A204.1 (cell line): ENCODE results near the gene CKAP5.

ENCODE experiments used
- FAIRE-seq: peaks from 2 replicates; lab custom pipeline; 2012; peaks lifted over from hg19 to GRCh38; lab: Jason Lieb, UNC

Gene CKAP5

GRCh38 chr11:46762248-46762647, 83.8 kb downstream of the CKAP5 start:
- FAIRE-seq, result no peak

GRCh38 chr11:46761807-46762206, 84.3 kb downstream of the CKAP5 start:
- FAIRE-seq, result no peak

- no peak for FAIRE-seq
Observed at GRCh38 chr11:46760429-46761128, 85.5 kb downstream of the CKAP5 start.

- no peak for FAIRE-seq
Observed at GRCh38 chr11:46759196-46759595, 86.9 kb downstream of the CKAP5 start.

GRCh38 chr11:46755962-46756361, 90.1 kb downstream of the CKAP5 start:
- no peak for FAIRE-seq

- no peak for FAIRE-seq
Observed at GRCh38 chr11:46747150-46747549, 98.9 kb downstream of the CKAP5 start.

GRCh38 chr11:46745995-46746394, 100.1 kb downstream of the CKAP5 start:
- no peak for FAIRE-seq

GRCh38 chr11:46745328-46745727, 100.8 kb downstream of the CKAP5 start:
- FAIRE-seq, result no peak

GRCh38 chr11:46743693-46744339, 102.3 kb downstream of the CKAP5 start:
- FAIRE-seq, result no peak

- FAIRE-seq, result no peak
Observed at GRCh38 chr11:46743043-46743442, 103.0 kb downstream of the CKAP5 start.

- no peak for FAIRE-seq
Observed at GRCh38 chr11:46741600-46742484, 104.2 kb downstream of the CKAP5 start.

- FAIRE-seq, result no peak
Observed at GRCh38 chr11:46738887-46739286, 107.2 kb downstream of the CKAP5 start.

- no peak for FAIRE-seq
Observed at GRCh38 chr11:46737699-46738098, 108.4 kb downstream of the CKAP5 start.

- no peak for FAIRE-seq
Observed at GRCh38 chr11:46736615-46737014, 109.5 kb downstream of the CKAP5 start.

- FAIRE-seq, result no peak
Observed at GRCh38 chr11:46736146-46736545, 109.9 kb downstream of the CKAP5 start.

- FAIRE-seq, result no peak
Observed at GRCh38 chr11:46733234-46733633, 112.8 kb downstream of the CKAP5 start.

GRCh38 chr11:46731545-46731944, 114.5 kb downstream of the CKAP5 start:
- FAIRE-seq, result no peak

- FAIRE-seq, result no peak
Observed at GRCh38 chr11:46729110-46730027, 116.7 kb downstream of the CKAP5 start.

- FAIRE-seq, result no peak
Observed at GRCh38 chr11:46728659-46729040, 117.4 kb downstream of the CKAP5 start.

- no peak for FAIRE-seq
Observed at GRCh38 chr11:46727952-46728658, 118.0 kb downstream of the CKAP5 start.

- FAIRE-seq, result no peak
Observed at GRCh38 chr11:46726206-46726862, 119.7 kb downstream of the CKAP5 start.
